ENCODE data around the gene SALL3.

DNA sequence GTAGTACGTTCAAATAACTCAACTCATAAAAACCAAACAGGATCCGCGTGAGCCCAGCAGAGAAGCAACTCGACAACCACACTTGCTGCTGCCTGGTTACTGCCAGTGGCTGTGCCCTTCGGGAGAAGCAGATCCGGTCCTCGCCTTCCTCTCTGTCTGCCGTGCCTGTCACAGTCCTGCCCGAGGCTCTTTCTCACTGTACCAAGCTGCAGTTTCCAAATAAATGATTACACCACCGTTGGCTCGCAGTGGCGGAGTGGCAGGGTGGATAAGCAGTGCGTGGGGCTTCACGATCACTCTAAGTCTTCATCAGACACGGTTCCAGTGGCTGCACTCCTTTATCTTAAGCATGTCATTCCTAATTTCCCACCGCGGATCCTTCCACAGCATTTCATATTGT is 26.1 kb upstream of the SALL3 start:
- TF ChIP-seq, protein P1, sequence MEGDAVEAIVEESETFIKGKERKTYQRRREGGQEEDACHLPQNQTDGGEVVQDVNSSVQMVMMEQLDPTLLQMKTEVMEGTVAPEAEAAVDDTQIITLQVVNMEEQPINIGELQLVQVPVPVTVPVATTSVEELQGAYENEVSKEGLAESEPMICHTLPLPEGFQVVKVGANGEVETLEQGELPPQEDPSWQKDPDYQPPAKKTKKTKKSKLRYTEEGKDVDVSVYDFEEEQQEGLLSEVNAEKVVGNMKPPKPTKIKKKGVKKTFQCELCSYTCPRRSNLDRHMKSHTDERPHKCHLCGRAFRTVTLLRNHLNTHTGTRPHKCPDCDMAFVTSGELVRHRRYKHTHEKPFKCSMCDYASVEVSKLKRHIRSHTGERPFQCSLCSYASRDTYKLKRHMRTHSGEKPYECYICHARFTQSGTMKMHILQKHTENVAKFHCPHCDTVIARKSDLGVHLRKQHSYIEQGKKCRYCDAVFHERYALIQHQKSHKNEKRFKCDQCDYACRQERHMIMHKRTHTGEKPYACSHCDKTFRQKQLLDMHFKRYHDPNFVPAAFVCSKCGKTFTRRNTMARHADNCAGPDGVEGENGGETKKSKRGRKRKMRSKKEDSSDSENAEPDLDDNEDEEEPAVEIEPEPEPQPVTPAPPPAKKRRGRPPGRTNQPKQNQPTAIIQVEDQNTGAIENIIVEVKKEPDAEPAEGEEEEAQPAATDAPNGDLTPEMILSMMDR (IDR thresholded peaks at IDR 0.05), result no peak
- no peak for TF ChIP-seq ZFX (IDR thresholded peaks at IDR 0.05; ENCODE audit: borderline replicate concordance)
